ENCODE data around the gene PKP4.

PKP4 gene

DNA sequence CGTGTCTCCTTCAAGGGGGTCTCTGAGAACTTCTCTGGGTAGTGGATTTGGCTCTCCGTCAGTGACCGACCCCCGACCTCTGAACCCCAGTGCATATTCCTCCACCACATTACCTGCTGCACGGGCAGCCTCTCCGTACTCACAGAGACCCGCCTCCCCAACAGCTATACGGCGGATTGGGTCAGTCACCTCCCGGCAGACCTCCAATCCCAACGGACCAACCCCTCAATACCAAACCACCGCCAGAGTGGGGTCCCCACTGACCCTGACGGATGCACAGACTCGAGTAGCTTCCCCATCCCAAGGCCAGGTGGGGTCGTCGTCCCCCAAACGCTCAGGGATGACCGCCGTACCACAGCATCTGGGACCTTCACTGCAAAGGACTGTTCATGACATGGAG, 168.2 kb downstream of the PKP4 start:
- TF ChIP-seq ARNT (IDR thresholded peaks at IDR 0.05) (no peak), HDGF (IDR thresholded peaks at IDR 0.05; ENCODE audit: borderline replicate concordance) (no peak), NFRKB (IDR thresholded peaks at IDR 0.05) (no peak), FOXK2 (IDR thresholded peaks at IDR 0.05) (no peak), L3MBTL2 (conservative IDR thresholded peaks at IDR 0.05) (no peak), ELF4 (IDR thresholded peaks at IDR 0.05) (no peak), LEF1 (IDR thresholded peaks at IDR 0.05; ENCODE audit: borderline replicate concordance) (no peak), SP1 (IDR thresholded peaks at IDR 0.05) (no peak), TARDBP (IDR thresholded peaks at IDR 0.05) (no peak), BHLHE40 (IDR thresholded peaks at IDR 0.05; ENCODE audit: borderline replicate concordance) (no peak), ZNF384 (IDR thresholded peaks at IDR 0.05) (no peak), FOXM1 (IDR thresholded peaks at IDR 0.05; ENCODE audit: borderline replicate concordance) (no peak), SUZ12 (IDR thresholded peaks at IDR 0.05) (no peak), FOXA1 (IDR thresholded peaks at IDR 0.05) (no peak), CTBP1 (IDR thresholded peaks at IDR 0.05; ENCODE audit: borderline replicate concordance) (no peak)
- TF ChIP-seq, protein P1, sequence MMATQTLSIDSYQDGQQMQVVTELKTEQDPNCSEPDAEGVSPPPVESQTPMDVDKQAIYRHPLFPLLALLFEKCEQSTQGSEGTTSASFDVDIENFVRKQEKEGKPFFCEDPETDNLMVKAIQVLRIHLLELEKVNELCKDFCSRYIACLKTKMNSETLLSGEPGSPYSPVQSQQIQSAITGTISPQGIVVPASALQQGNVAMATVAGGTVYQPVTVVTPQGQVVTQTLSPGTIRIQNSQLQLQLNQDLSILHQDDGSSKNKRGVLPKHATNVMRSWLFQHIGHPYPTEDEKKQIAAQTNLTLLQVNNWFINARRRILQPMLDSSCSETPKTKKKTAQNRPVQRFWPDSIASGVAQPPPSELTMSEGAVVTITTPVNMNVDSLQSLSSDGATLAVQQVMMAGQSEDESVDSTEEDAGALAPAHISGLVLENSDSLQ (IDR thresholded peaks at IDR 0.05) = no peak
- DNase-seq (ENCODE audit: extremely low spot score) = no peak
- POLR2A ChIA-PET = no interaction called here
- CTCF ChIA-PET = interaction anchor here (0.6 kb wide), 1 partner anchor 90 kb away, joined by 8 read pairs; no protein-coding TSS in a partner anchor

DNA sequence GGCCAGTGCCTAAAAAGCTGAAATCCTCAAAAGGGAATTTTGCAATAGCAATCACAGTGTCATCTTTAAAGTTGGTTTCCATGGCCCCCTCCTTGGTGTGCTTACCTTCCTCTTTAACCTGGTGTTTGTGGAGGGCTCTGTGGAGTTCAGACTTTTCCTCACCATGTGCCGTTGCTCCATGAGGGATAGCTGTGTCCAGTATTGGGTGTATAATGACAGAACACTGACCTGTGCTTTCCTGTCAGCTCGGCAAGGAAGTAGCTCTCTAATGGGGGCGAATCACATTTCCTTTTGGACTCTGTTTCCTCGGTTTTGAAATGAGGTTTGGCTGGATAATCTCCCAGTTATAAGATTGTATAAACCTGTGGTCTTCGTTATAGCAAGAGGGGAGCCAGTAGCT, 172.4 kb downstream of the PKP4 start:
- ChIA-PET POLR2A (no interaction called here), CTCF (interaction anchor here (0.7 kb wide), 1 partner anchor 236 kb away, joined by 6 read pairs; no protein-coding TSS in a partner anchor)
- TF ChIP-seq SUZ12 (IDR thresholded peaks at IDR 0.05) (no peak), L3MBTL2 (conservative IDR thresholded peaks at IDR 0.05) (no peak), NFRKB (IDR thresholded peaks at IDR 0.05) (no peak), BHLHE40 (IDR thresholded peaks at IDR 0.05; ENCODE audit: borderline replicate concordance) (no peak), ELF4 (IDR thresholded peaks at IDR 0.05) (no peak)
- no peak for DNase-seq (ENCODE audit: extremely low spot score)

DNA sequence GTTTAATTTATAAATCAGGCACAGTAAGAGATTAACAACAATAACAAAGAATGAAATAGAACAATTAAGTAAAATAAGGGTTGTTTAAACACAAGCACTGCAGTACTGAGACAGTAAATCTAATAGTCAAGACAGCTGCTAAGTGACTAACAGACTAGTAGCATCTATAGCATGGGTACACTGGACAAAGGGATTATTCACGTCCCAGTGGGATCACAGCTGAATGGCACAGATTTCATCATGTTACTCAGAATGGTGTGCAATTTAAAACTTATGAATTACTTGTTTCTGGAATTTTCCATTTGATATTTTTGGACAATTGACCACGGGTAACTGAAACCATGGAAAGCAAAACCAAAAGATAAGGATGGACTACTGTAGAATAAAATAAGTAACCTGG, 176.5 kb downstream of the PKP4 start:
- TF ChIP-seq, protein P1 (IDR thresholded peaks at IDR 0.05) = no peak
- TF ChIP-seq ZNF384 (IDR thresholded peaks at IDR 0.05) (no peak), ELF4 (IDR thresholded peaks at IDR 0.05) (no peak), LEF1 (IDR thresholded peaks at IDR 0.05; ENCODE audit: borderline replicate concordance) (no peak), TARDBP (IDR thresholded peaks at IDR 0.05) (no peak), FOXM1 (IDR thresholded peaks at IDR 0.05; ENCODE audit: borderline replicate concordance) (no peak), ARNT (IDR thresholded peaks at IDR 0.05) (no peak), FOXA1 (IDR thresholded peaks at IDR 0.05) (no peak)
- CTCF ChIA-PET = no interaction called here
- DNase-seq (ENCODE audit: extremely low spot score) = no peak
- POLR2A ChIA-PET = no interaction called here

DNA sequence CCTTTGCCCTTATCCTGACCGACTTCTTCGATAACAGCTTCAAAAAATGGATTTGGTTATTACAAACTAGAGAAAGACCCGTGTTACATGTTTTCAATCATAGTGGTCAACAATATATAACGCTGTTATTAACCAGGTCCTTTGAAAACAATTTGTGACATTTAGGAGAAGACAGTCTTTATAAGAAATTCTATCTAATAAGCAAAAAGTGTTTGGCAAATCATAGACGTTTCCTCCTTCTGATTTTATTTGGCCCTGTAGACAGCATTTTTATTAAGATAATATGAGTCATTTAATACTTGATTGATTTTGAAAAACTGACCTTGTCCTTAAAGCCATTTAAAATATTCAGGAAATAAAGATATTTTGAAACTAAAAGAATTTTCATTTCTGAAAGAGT, 177.9 kb downstream of the PKP4 start:
- TF ChIP-seq L3MBTL2 (conservative IDR thresholded peaks at IDR 0.05) (no peak), FOXA1 (IDR thresholded peaks at IDR 0.05) (no peak), HDGF (IDR thresholded peaks at IDR 0.05; ENCODE audit: borderline replicate concordance) (no peak), SP1 (IDR thresholded peaks at IDR 0.05) (no peak), CTBP1 (IDR thresholded peaks at IDR 0.05; ENCODE audit: borderline replicate concordance) (no peak), TARDBP (IDR thresholded peaks at IDR 0.05) (no peak), ZNF384 (IDR thresholded peaks at IDR 0.05) (no peak), LEF1 (IDR thresholded peaks at IDR 0.05; ENCODE audit: borderline replicate concordance) (no peak), SUZ12 (IDR thresholded peaks at IDR 0.05) (no peak), BHLHE40 (IDR thresholded peaks at IDR 0.05; ENCODE audit: borderline replicate concordance) (no peak), FOXK2 (IDR thresholded peaks at IDR 0.05) (no peak), NFRKB (IDR thresholded peaks at IDR 0.05) (no peak), FOXM1 (IDR thresholded peaks at IDR 0.05; ENCODE audit: borderline replicate concordance) (no peak)
- TF ChIP-seq, protein P1 (IDR thresholded peaks at IDR 0.05) = no peak
- ChIA-PET CTCF (no interaction called here), POLR2A (no interaction called here)
- DNase-seq (ENCODE audit: extremely low spot score) = no peak

DNA sequence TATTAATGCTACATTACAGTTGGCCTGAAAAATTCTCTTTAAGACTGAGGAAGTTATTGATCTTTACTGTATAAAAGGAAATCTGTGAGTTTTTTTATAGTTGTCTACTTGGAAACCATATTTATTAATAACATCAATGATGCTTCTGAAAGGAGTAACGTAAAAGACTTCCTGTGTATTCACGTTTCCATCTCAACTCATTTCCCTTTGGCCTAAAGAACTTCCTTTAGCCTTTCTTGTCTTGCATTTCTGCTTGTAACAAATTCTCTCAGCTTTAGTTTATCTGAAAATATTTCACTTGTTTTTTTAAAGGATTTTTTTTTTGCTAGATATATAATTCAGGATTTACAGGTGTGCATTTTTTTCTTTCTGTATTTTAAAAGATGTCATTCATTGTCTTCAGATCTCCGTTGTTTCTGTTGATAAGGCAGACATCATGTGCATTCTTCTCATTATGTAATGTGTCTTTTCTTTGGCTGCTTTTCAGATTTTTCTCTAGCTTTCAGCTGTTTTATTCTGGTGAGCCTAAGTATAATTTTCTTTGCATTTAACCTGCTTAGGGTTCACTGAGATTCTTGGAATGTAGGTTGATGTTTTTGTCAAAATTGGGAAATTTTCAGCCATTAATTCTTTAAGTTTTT, 179.3 kb downstream of the PKP4 start:
- POLR2A ChIA-PET = no interaction called here
- CTCF ChIA-PET = no interaction called here
- TF ChIP-seq FOXM1 (IDR thresholded peaks at IDR 0.05; ENCODE audit: borderline replicate concordance) (no peak), NFRKB (IDR thresholded peaks at IDR 0.05) (no peak), FOXK2 (IDR thresholded peaks at IDR 0.05) (no peak)
- no peak for DNase-seq (ENCODE audit: extremely low spot score)

DNA sequence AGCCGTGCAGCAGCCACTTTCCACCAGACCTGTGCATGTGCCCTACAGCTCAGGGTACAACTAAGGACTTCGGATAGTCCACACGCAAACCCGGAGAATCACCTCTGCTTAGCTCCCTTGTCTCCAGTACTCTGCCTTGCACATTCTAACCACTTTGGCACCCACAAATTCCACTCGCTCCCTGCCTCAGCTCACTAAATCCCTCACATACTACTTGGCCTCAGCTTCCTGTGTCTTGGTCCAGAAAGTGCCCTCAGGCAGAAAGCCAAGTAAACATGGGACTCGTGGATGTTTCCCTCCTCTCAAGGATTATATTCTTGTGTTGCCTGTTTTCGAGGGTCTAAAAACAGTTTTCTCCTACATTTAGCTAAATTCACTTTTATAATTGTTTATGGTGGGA, 180.6 kb downstream of the PKP4 start:
- CTCF ChIA-PET = no interaction called here
- no peak for DNase-seq (ENCODE audit: extremely low spot score)
- POLR2A ChIA-PET = no interaction called here
- TF ChIP-seq SUZ12 (IDR thresholded peaks at IDR 0.05) (no peak), SP1 (IDR thresholded peaks at IDR 0.05) (no peak), FOXK2 (IDR thresholded peaks at IDR 0.05) (no peak), TARDBP (IDR thresholded peaks at IDR 0.05) (no peak), ELF4 (IDR thresholded peaks at IDR 0.05) (no peak)

DNA sequence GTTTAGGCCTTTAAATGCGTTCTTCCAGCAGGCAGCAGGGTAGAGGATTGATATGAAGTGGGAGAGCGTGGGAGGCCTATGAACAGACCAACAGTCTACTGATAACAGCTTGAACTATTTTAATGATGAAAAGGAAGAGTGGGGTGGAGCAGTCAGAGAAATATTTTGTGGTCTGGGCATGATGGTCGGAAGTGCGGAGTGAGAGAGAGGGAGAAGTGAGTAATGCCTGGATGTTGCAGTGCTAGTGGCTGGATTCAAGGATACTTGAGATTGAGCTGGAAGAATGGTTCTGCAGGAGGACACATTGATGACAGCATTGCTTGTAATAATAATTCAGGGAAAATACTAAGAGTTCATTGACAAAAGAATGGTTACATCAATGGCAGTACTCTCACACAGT, 187.4 kb downstream of the PKP4 start:
- DNase-seq (ENCODE audit: extremely low spot score) = no peak
- ChIA-PET CTCF (no interaction called here), POLR2A (no interaction called here)
- TF ChIP-seq FOXA1 (IDR thresholded peaks at IDR 0.05) = no peak
- TF ChIP-seq CTBP1 (IDR thresholded peaks at IDR 0.05; ENCODE audit: borderline replicate concordance) = no peak
- no peak for TF ChIP-seq ELF4 (IDR thresholded peaks at IDR 0.05)
- no peak for TF ChIP-seq ARNT (IDR thresholded peaks at IDR 0.05)
